HEK293 (cell line): ENCODE measurements around the gene S100B.

Experiments used
- CTCF ChIP-seq: fragments of 450-650 bp; formaldehyde crosslinking; IDR thresholded peaks from 2 replicates; pipeline ENCODE4 v1.5.1; 2016; ENCODE audit warnings: missing biosample characterization, missing genetic modification characterization
- YY1 ChIP-seq: fragments of 450-650 bp; formaldehyde crosslinking; IDR thresholded peaks from 2 replicates; pipeline ENCODE4 v1.5.1; 2018; ENCODE audit warnings: missing biosample characterization, missing genetic modification characterization
- ZBTB7A ChIP-seq: fragments of 450-650 bp; formaldehyde crosslinking; IDR thresholded peaks from 2 replicates; pipeline ENCODE4 v1.5.1; 2016; ENCODE audit warnings: low read depth, missing biosample characterization, missing genetic modification characterization
- ZFP37 ChIP-seq: fragments of 450-650 bp; formaldehyde crosslinking; IDR thresholded peaks from 2 replicates; pipeline ENCODE4 v1.5.1; 2016; ENCODE audit warnings: missing biosample characterization, missing genetic modification characterization
- ZNF549 ChIP-seq: fragments of 450-650 bp; IDR thresholded peaks from 2 replicates; pipeline ENCODE4 v1.5.1; 2018; ENCODE audit warnings: missing biosample characterization, missing genetic modification characterization, mild to moderate bottlenecking, inconsistent platforms, moderate library complexity

GRCh38 chr21:46608672-46609111 lies 3.8 kb upstream of the S100B start:
- no peak for TF ChIP-seq ZFP37 (tag by site-specific recombination)
- TF ChIP-seq ZNF549 (tag by site-specific recombination) = no peak
- TF ChIP-seq ZBTB7A = no peak
- no peak for TF ChIP-seq YY1 (tag by site-specific recombination)
- no peak for TF ChIP-seq CTCF (tag by site-specific recombination)
